Esophagus mucosa (tissue), 1 donor: ENCODE measurements around the gene IRAG1. TPM values are rescaled to one million over a fixed set of nuclear protein-coding genes. Genes with fewer than 3 reads are reported as not detected.

Source experiments
- ATAC-seq: fragments of 200-7000 bp; cut with Tn5 transposase; one replicate; pipeline ENCODE4 v1.9.1; 2020
- total RNA-seq: library from RNA; stranded (reverse); gene quantifications from one replicate; pipeline ENCODE4 v1.2.4, GENCODE V29; 2023
- donor health status: DM: yes; HTN: yes; CAD: no.

Gene IRAG1
- total RNA-seq, 1 donor from 2014 or later = 3.2 TPM

- ATAC-seq = no peak
Observed at GRCh38 chr11:10645212-10645795, 48.3 kb downstream of the IRAG1 start.

Other genes starting within 250 kb of the IRAG1 start
- gene AMPD3, start 238.5 kb downstream of the IRAG1 start, total RNA-seq = 16.2 TPM
- gene RNF141, start 152.6 kb downstream of the IRAG1 start, total RNA-seq = 69.5 TPM
- 2.7 TPM for gene LYVE1, start 125.1 kb downstream of the IRAG1 start, total RNA-seq
- 23.4 TPM for gene CTR9, start 57.5 kb upstream of the IRAG1 start, total RNA-seq
- gene EIF4G2, start 115.2 kb upstream of the IRAG1 start, total RNA-seq = 1,012 TPM
- 16.5 TPM for gene ZBED5, start 164.3 kb upstream of the IRAG1 start, total RNA-seq